ENCODE data around the gene ERBIN. TPM values are rescaled to one million over a fixed set of nuclear protein-coding genes. Genes with fewer than 3 reads are reported as not detected.

Gene ERBIN
- total RNA-seq, 1 experiment from 2014 or later = 88.4 TPM

DNA sequence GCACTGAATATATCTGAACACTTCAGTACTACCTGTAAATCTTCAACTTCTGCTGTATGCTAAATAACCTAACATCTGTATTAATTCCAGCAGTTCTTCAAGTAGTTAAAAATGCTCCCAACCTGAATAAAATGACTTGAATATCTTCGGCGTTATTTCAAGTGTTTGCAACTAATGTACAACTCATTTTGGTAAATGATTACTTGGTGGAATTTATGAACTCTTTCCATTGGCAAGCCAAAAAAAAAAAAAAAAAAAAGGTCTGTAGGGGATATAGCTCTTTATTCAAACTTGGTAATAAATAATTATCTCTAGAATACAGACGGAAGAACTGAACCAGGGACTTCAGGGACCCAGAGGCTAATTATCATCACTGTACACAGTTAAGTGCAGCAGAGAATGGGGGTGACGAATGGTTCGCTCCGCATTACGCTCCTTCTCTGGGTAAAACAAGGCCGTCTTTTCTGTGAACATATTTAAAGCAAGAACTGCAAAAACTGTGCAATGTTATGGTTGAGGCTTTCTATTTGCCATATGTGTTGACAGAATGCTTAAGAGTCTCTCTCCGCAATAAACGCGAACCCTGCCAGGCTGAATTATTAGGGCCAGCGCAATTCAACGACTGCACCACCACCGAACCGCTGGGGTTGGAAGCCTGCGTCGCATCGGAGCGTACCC lies 1.9 kb upstream of the ERBIN start:
- Histone ChIP-seq H3K4me1 (ENCODE audit: control insufficient read depth, insufficient read depth, low read length) (peaks cover 24% of the 10 kb centered on the region), H3K27me3 (ENCODE audit: control insufficient read depth, insufficient read depth, low read length) (no peaks in the 10 kb centered on the region), H3K36me3 (ENCODE audit: control insufficient read depth, insufficient read depth, low read length) (peaks cover 6% of the 10 kb centered on the region), H3K9me3 (ENCODE audit: control insufficient read depth, insufficient read depth, low read depth, low read length) (no peaks in the 10 kb centered on the region), H3K27ac (ENCODE audit: low read length) (peak overlapping the region; percentile 96), H3K4me3 (ENCODE audit: low read depth in 2 of 2, low read length in 2 of 2) (peak overlapping the region; percentile 73 to 99)
- in situ Hi-C loops (cut with HindIII; ENCODE audit: low pct_unique_long_range_greater_than_20kb, low sequenced_read_pairs) = no loop called here
- intact Hi-C loops (cut with micrococcal nuclease; ENCODE audit: unreplicated experiment) = loop anchor here (10.0 kb wide), 1 partner anchor 180 kb away; no protein-coding TSS in a partner anchor
- POLR2A ChIA-PET = interaction anchor here (0.6 kb wide), 3 partner anchors 92 to 273 kb away, joined by 5 to 22 read pairs (median 13); no protein-coding TSS in a partner anchor
- CTCF ChIA-PET = interaction anchor here (0.6 kb wide), 1 partner anchor 71 kb away, joined by 8 read pairs; no protein-coding TSS in a partner anchor
- DNase-seq (ENCODE audit: low read depth, low spot score) (no peak), ATAC-seq (no peak; the same call in 1 of the 2 replicates)
- BruUV-seq (replicated peaks) = no TSS peak
- TF ChIP-seq POLR2AphosphoS5 (IDR thresholded peaks at IDR 0.05; ENCODE audit: low read depth, low read length) = no peak
- TF ChIP-seq, protein P1, sequence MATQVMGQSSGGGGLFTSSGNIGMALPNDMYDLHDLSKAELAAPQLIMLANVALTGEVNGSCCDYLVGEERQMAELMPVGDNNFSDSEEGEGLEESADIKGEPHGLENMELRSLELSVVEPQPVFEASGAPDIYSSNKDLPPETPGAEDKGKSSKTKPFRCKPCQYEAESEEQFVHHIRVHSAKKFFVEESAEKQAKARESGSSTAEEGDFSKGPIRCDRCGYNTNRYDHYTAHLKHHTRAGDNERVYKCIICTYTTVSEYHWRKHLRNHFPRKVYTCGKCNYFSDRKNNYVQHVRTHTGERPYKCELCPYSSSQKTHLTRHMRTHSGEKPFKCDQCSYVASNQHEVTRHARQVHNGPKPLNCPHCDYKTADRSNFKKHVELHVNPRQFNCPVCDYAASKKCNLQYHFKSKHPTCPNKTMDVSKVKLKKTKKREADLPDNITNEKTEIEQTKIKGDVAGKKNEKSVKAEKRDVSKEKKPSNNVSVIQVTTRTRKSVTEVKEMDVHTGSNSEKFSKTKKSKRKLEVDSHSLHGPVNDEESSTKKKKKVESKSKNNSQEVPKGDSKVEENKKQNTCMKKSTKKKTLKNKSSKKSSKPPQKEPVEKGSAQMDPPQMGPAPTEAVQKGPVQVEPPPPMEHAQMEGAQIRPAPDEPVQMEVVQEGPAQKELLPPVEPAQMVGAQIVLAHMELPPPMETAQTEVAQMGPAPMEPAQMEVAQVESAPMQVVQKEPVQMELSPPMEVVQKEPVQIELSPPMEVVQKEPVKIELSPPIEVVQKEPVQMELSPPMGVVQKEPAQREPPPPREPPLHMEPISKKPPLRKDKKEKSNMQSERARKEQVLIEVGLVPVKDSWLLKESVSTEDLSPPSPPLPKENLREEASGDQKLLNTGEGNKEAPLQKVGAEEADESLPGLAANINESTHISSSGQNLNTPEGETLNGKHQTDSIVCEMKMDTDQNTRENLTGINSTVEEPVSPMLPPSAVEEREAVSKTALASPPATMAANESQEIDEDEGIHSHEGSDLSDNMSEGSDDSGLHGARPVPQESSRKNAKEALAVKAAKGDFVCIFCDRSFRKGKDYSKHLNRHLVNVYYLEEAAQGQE (IDR thresholded peaks at IDR 0.05; ENCODE audit: insufficient read depth in 1 of 2, low read depth in 2 of 2, low read length in 1 of 2) = no peak
- TF ChIP-seq TCF7L2 (IDR thresholded peaks at IDR 0.05; ENCODE audit: low read depth, low read length) = no peak
- TF ChIP-seq, protein P2, sequence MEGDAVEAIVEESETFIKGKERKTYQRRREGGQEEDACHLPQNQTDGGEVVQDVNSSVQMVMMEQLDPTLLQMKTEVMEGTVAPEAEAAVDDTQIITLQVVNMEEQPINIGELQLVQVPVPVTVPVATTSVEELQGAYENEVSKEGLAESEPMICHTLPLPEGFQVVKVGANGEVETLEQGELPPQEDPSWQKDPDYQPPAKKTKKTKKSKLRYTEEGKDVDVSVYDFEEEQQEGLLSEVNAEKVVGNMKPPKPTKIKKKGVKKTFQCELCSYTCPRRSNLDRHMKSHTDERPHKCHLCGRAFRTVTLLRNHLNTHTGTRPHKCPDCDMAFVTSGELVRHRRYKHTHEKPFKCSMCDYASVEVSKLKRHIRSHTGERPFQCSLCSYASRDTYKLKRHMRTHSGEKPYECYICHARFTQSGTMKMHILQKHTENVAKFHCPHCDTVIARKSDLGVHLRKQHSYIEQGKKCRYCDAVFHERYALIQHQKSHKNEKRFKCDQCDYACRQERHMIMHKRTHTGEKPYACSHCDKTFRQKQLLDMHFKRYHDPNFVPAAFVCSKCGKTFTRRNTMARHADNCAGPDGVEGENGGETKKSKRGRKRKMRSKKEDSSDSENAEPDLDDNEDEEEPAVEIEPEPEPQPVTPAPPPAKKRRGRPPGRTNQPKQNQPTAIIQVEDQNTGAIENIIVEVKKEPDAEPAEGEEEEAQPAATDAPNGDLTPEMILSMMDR (IDR thresholded peaks at IDR 0.05) = no peak
- TF ChIP-seq SIN3A (IDR thresholded peaks at IDR 0.05; ENCODE audit: borderline replicate concordance, insufficient read depth, low read depth, low read length) = no peak

DNA sequence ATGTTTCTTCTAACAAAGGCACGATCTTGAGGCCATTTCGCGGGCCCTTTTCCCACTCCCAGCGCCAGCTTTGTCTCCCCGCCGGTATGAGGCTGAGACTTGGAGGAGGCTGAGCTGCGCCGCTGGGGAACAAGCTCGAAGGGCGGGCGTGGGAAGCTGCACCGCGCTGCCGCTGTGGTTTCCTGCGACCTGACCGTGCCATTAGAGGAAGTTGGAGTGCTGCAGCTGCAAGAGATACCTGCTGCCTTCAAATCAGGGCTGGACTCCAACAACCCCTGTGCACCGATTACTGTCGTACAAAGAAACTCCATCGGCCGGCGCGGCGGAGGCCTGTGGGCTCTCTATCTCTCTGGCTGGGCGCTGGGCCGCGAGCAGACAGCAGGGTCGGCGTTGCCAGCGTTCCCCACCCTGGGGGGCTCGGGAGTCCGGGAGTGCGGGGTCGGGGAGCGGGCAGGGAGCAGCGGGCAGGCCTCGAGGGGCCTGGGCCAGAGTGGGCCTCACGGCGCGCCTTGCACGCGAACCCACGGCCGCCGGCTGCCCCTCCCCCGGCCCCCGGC lies 1.3 kb upstream of the ERBIN start:
- ATAC-seq = peak; percentile 63
- CTCF ChIA-PET = interaction anchor here (0.6 kb wide), 1 partner anchor 72 kb away, joined by 8 read pairs; no protein-coding TSS in a partner anchor

More for the DNA sequence above, 1.3 kb upstream of the ERBIN start:
- peak overlapping the region; percentile 73 to 99 for H3K4me3 ChIP-seq (ENCODE audit: low read depth in 2 of 2, low read length in 2 of 2)
- H3K27ac ChIP-seq (ENCODE audit: low read length) = peak overlapping the region; percentile 96
- no peak for TF ChIP-seq SIN3A (IDR thresholded peaks at IDR 0.05; ENCODE audit: borderline replicate concordance, insufficient read depth, low read depth, low read length)
- intact Hi-C loops (cut with micrococcal nuclease; ENCODE audit: unreplicated experiment) = loop anchor here (10.0 kb wide), 1 partner anchor 180 kb away; no protein-coding TSS in a partner anchor
- H3K36me3 ChIP-seq (ENCODE audit: control insufficient read depth, insufficient read depth, low read length) = peaks cover 6% of the 10 kb centered on the region
- H3K9me3 ChIP-seq (ENCODE audit: control insufficient read depth, insufficient read depth, low read depth, low read length) = no peaks in the 10 kb centered on the region
- in situ Hi-C loops (cut with HindIII; ENCODE audit: low pct_unique_long_range_greater_than_20kb, low sequenced_read_pairs) = no loop called here
- H3K4me1 ChIP-seq (ENCODE audit: control insufficient read depth, insufficient read depth, low read length) = peaks cover 30% of the 10 kb centered on the region
- DNase-seq (ENCODE audit: low read depth, low spot score) = no peak
- no TSS peak for BruUV-seq (replicated peaks)
- POLR2A ChIA-PET = interaction anchor here (0.6 to 0.7 kb wide), 3 partner anchors 69 to 273 kb away, joined by 5 to 13 read pairs (median 11); no protein-coding TSS in a partner anchor
- H3K27me3 ChIP-seq (ENCODE audit: control insufficient read depth, insufficient read depth, low read length) = no peaks in the 10 kb centered on the region
